ENCODE data around the gene CEP57L1. TPM values are rescaled to one million over a fixed set of nuclear protein-coding genes. Genes with fewer than 3 reads are reported as not detected.

Gene CEP57L1
- total RNA-seq, 1 experiment from 2014 or later: 26.5 TPM

GRCh38 chr6:109164331-109164730, 69.0 kb downstream of the CEP57L1 start:
- no peak for DNase-seq
- Histone ChIP-seq H3K4me3 (ENCODE audit: insufficient read depth, low read depth, low read length) (no peak overlapping the region), H3K36me3 (replicated peaks; ENCODE audit: control insufficient read depth, insufficient read depth, low read length) (no peaks in the 10 kb centered on the region; the same call in 1 of the 2 replicates), H3K27me3 (ENCODE audit: control insufficient read depth, insufficient read depth, low read length) (no peaks in the 10 kb centered on the region)

GRCh38 chr6:109165392-109165974, 70.2 kb downstream of the CEP57L1 start:
- no peaks in the 10 kb centered on the region for H3K27me3 ChIP-seq (ENCODE audit: control insufficient read depth, insufficient read depth, low read length)
- DNase-seq: peak; percentile 7
- no peaks in the 10 kb centered on the region; the same call in 1 of the 2 replicates for H3K36me3 ChIP-seq (replicated peaks; ENCODE audit: control insufficient read depth, insufficient read depth, low read length)
- no peak overlapping the region for H3K4me3 ChIP-seq (ENCODE audit: insufficient read depth, low read depth, low read length)

- Histone ChIP-seq H3K36me3 (replicated peaks; ENCODE audit: control insufficient read depth, insufficient read depth, low read length) (no peaks in the 10 kb centered on the region), H3K27me3 (ENCODE audit: control insufficient read depth, insufficient read depth, low read length) (no peaks in the 10 kb centered on the region), H3K4me3 (ENCODE audit: insufficient read depth, low read depth, low read length) (no peak overlapping the region)
- no peak for DNase-seq
Measured at GRCh38 chr6:109166673-109167072, 71.4 kb downstream of the CEP57L1 start.

- H3K27me3 ChIP-seq (ENCODE audit: control insufficient read depth, insufficient read depth, low read length): no peaks in the 10 kb centered on the region
- no peak for DNase-seq
- no peak overlapping the region for H3K4me3 ChIP-seq (ENCODE audit: insufficient read depth, low read depth, low read length)
- H3K36me3 ChIP-seq (replicated peaks; ENCODE audit: control insufficient read depth, insufficient read depth, low read length): no peaks in the 10 kb centered on the region
Measured at GRCh38 chr6:109167562-109167961, 72.3 kb downstream of the CEP57L1 start.

- no peak for DNase-seq
- Histone ChIP-seq H3K36me3 (replicated peaks; ENCODE audit: control insufficient read depth, insufficient read depth, low read length) (no peaks in the 10 kb centered on the region), H3K27me3 (ENCODE audit: control insufficient read depth, insufficient read depth, low read length) (no peaks in the 10 kb centered on the region), H3K4me3 (ENCODE audit: insufficient read depth, low read depth, low read length) (no peak overlapping the region)
Measured at GRCh38 chr6:109170333-109170732, 75.0 kb downstream of the CEP57L1 start.

GRCh38 chr6:109172101-109172746, 76.9 kb downstream of the CEP57L1 start:
- Histone ChIP-seq H3K36me3 (replicated peaks; ENCODE audit: control insufficient read depth, insufficient read depth, low read length) (no peaks in the 10 kb centered on the region), H3K4me3 (ENCODE audit: insufficient read depth, low read depth, low read length) (no peak overlapping the region), H3K27me3 (ENCODE audit: control insufficient read depth, insufficient read depth, low read length) (no peaks in the 10 kb centered on the region)
- DNase-seq: no peak

GRCh38 chr6:109174916-109175315, 79.6 kb downstream of the CEP57L1 start:
- H3K27me3 ChIP-seq (ENCODE audit: control insufficient read depth, insufficient read depth, low read length): no peaks in the 10 kb centered on the region
- H3K4me3 ChIP-seq (ENCODE audit: insufficient read depth, low read depth, low read length): no peak overlapping the region
- H3K36me3 ChIP-seq (replicated peaks; ENCODE audit: control insufficient read depth, insufficient read depth, low read length): no peaks in the 10 kb centered on the region
- no peak for DNase-seq

GRCh38 chr6:109178921-109179320, 83.6 kb downstream of the CEP57L1 start:
- no peaks in the 10 kb centered on the region for H3K27me3 ChIP-seq (ENCODE audit: control insufficient read depth, insufficient read depth, low read length)
- no peaks in the 10 kb centered on the region for H3K36me3 ChIP-seq (replicated peaks; ENCODE audit: control insufficient read depth, insufficient read depth, low read length)
- H3K4me3 ChIP-seq (ENCODE audit: insufficient read depth, low read depth, low read length): no peak overlapping the region
- DNase-seq: no peak

- no peak overlapping the region for H3K4me3 ChIP-seq (ENCODE audit: insufficient read depth, low read depth, low read length)
- H3K27me3 ChIP-seq (ENCODE audit: control insufficient read depth, insufficient read depth, low read length): no peaks in the 10 kb centered on the region
- H3K36me3 ChIP-seq (replicated peaks; ENCODE audit: control insufficient read depth, insufficient read depth, low read length): no peaks in the 10 kb centered on the region
- no peak for DNase-seq
Measured at GRCh38 chr6:109179507-109179906, 84.2 kb downstream of the CEP57L1 start.

GRCh38 chr6:109182578-109182977, 87.3 kb downstream of the CEP57L1 start:
- DNase-seq: no peak
- H3K27me3 ChIP-seq (ENCODE audit: control insufficient read depth, insufficient read depth, low read length): no peaks in the 10 kb centered on the region
- H3K36me3 ChIP-seq (replicated peaks; ENCODE audit: control insufficient read depth, insufficient read depth, low read length): no peaks in the 10 kb centered on the region

GRCh38 chr6:109183109-109183650, 87.9 kb downstream of the CEP57L1 start:
- no peak overlapping the region for H3K4me3 ChIP-seq (ENCODE audit: insufficient read depth, low read depth, low read length)
- peak; percentile 20 for DNase-seq
- no peaks in the 10 kb centered on the region for H3K36me3 ChIP-seq (replicated peaks; ENCODE audit: control insufficient read depth, insufficient read depth, low read length)
- H3K27me3 ChIP-seq (ENCODE audit: control insufficient read depth, insufficient read depth, low read length): no peaks in the 10 kb centered on the region

More at GRCh38 chr6:109182578-109182977, 87.3 kb downstream of the CEP57L1 start:
- H3K4me3 ChIP-seq (ENCODE audit: insufficient read depth, low read depth, low read length): no peak overlapping the region

GRCh38 chr6:109184638-109185037, 89.3 kb downstream of the CEP57L1 start:
- Histone ChIP-seq H3K4me3 (ENCODE audit: insufficient read depth, low read depth, low read length) (no peak overlapping the region), H3K27me3 (ENCODE audit: control insufficient read depth, insufficient read depth, low read length) (no peaks in the 10 kb centered on the region), H3K36me3 (replicated peaks; ENCODE audit: control insufficient read depth, insufficient read depth, low read length) (no peaks in the 10 kb centered on the region)
- DNase-seq: no peak

GRCh38 chr6:109186012-109186411, 90.7 kb downstream of the CEP57L1 start:
- DNase-seq: no peak
- Histone ChIP-seq H3K4me3 (ENCODE audit: insufficient read depth, low read depth, low read length) (no peak overlapping the region), H3K27me3 (ENCODE audit: control insufficient read depth, insufficient read depth, low read length) (no peaks in the 10 kb centered on the region), H3K36me3 (replicated peaks; ENCODE audit: control insufficient read depth, insufficient read depth, low read length) (no peaks in the 10 kb centered on the region)

- H3K27me3 ChIP-seq (ENCODE audit: control insufficient read depth, insufficient read depth, low read length): no peaks in the 10 kb centered on the region
- no peak overlapping the region for H3K4me3 ChIP-seq (ENCODE audit: insufficient read depth, low read depth, low read length)
- peak; percentile 44 for DNase-seq
- no peaks in the 10 kb centered on the region for H3K36me3 ChIP-seq (replicated peaks; ENCODE audit: control insufficient read depth, insufficient read depth, low read length)
Measured at GRCh38 chr6:109187399-109188114, 92.2 kb downstream of the CEP57L1 start.

- DNase-seq: no peak
- H3K4me3 ChIP-seq (ENCODE audit: insufficient read depth, low read depth, low read length): no peak overlapping the region
- no peaks in the 10 kb centered on the region for H3K36me3 ChIP-seq (replicated peaks; ENCODE audit: control insufficient read depth, insufficient read depth, low read length)
- H3K27me3 ChIP-seq (ENCODE audit: control insufficient read depth, insufficient read depth, low read length): no peaks in the 10 kb centered on the region
Measured at GRCh38 chr6:109188115-109188411, 92.8 kb downstream of the CEP57L1 start.

All from H7 (cell line).